ENCODE data around the gene MAST2.

DNA sequence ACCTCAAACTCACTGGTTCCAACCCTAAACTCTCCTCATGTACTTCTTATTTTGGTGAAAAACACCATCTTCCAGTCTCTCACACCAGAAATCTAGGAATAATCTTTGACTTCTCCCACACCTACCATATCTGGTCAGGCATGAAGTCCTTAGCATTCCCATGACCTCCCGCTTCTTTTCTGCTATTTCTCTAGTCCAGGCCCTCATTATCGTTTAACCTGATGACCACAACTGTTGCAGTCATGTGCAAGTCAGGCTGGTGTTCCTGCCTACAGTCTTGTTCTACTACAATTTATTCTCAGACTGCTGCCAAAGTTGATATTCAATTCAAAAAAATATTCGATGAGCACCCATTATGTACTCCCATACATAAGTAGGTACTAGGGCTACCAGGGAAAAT is 257.7 kb downstream of the MAST2 start:
- TF ChIP-seq CTCF (IDR thresholded peaks at IDR 0.05) (no peak), POLR2A (IDR thresholded peaks at IDR 0.05) (no peak)

Data from esophagus squamous epithelium (tissue), 4 donors.